K562 (cell line): ENCODE data around the gene EHD2. TPM values are rescaled to one million over a fixed set of nuclear protein-coding genes. Genes with fewer than 3 reads are reported as not detected.

Experiments
- ARID1B ChIP-seq: fragments of 450-650 bp; IDR thresholded peaks from 2 replicates; pipeline ENCODE4 v1.6.1; 2016; ENCODE audit warnings: antibody characterized with exemption, mild to moderate bottlenecking, inconsistent platforms
- CBFB ChIP-seq: sonication (generic); formaldehyde crosslinking; IDR thresholded peaks from 2 replicates; pipeline ENCODE4 v1.4.0; 2020; ENCODE audit warnings: mild to moderate bottlenecking, missing genetic modification reagents
- CHD4 ChIP-seq: fragments of 200-600 bp; sonication (generic); IDR thresholded peaks from 3 replicates; pipeline ENCODE4 v1.6.1; 2012; ENCODE audit warnings: low read depth, mild to moderate bottlenecking, mixed read lengths, low read length, inconsistent platforms; ENCODE audit not compliant: insufficient read depth, insufficient replicate concordance, poor library complexity, severe bottlenecking
- FOSL1 ChIP-seq: fragments of 200-800 bp; sonication (Bioruptor generic); conservative IDR thresholded peaks from 2 replicates; pipeline ENCODE4 v1.6.1; 2016; ENCODE audit warnings: missing genetic modification characterization, missing compliant biosample characterization
- FOXP1 ChIP-seq: sonication (generic); formaldehyde crosslinking; IDR thresholded peaks from 2 replicates; pipeline ENCODE4 v1.8.0; 2022; ENCODE audit warnings: mild to moderate bottlenecking, missing genetic modification reagents
- GABPB1 ChIP-seq: sonication (generic); formaldehyde crosslinking; IDR thresholded peaks from 2 replicates; pipeline ENCODE4 v1.8.0; 2022; ENCODE audit warnings: mild to moderate bottlenecking, missing genetic modification reagents
- HDGF ChIP-seq: fragments of 450-650 bp; IDR thresholded peaks from 2 replicates; pipeline ENCODE4 v1.6.1; 2016
- NFIC ChIP-seq: fragments of 450-650 bp; IDR thresholded peaks from 2 replicates; pipeline ENCODE4 v1.6.1; 2017; ENCODE audit warnings: mild to moderate bottlenecking, inconsistent platforms
- SRF ChIP-seq, 2 experiments: fragments of 250-450, 450-650 bp in 1 of 2; sonication (Bioruptor Pico) in 1 of 2; sonication (generic) in 1 of 2; formaldehyde crosslinking; IDR thresholded peaks; 2 replicates each; pipeline versions ENCODE4 v1.5.0 to v1.5.1; 2020 to 2022; ENCODE audit warnings: mild to moderate bottlenecking in 1 of 2, missing genetic modification reagents in 1 of 2
- STAG1 ChIP-seq: sonication (generic); formaldehyde crosslinking; IDR thresholded peaks from 2 replicates; pipeline ENCODE4 v1.5.0; 2020; ENCODE audit warnings: missing genetic modification reagents, borderline replicate concordance
- SUPT5H ChIP-seq: fragments of 450-650 bp; IDR thresholded peaks from 2 replicates; pipeline ENCODE4 v1.6.1; 2016
- TAF7 ChIP-seq: fragments of 450-650 bp; IDR thresholded peaks from 2 replicates; pipeline ENCODE4 v1.6.1; 2016; ENCODE audit warnings: missing genetic modification characterization, missing compliant biosample characterization
- TAF9B ChIP-seq: fragments of 450-650 bp; IDR thresholded peaks from 2 replicates; pipeline ENCODE4 v1.6.1; 2018; ENCODE audit warnings: mild to moderate bottlenecking; ENCODE audit not compliant: partially characterized antibody
- polyA plus RNA-seq, 8 experiments: library from polyadenylated mRNA; depleted of rRNA in 4 of 8; stranded (reverse) in 5 of 8; unstranded in 3 of 8; fragments of >200 nt; fragmentation: Nextera tagmentation in 2 of 8; fragmentation: Illumina TruSeq in 1 of 8; extraction: Ambion mirVana in 2 of 8; extraction: Trizol in 1 of 8; gene quantifications; 2 replicates each; pipeline versions ENCODE4 v1.2.1 to v1.2.3, GENCODE V29; 2011 to 2014; ENCODE audit warnings: inconsistent platforms in 1 of 8, missing spikeins in 1 of 8
- total RNA-seq, 7 experiments: library from RNA; depleted of rRNA in 6 of 7; stranded (reverse); fragments of >200 nt in 6 of 7; fragmentation: Illumina TruSeq in 2 of 7; extraction: Trizol in 2 of 7; gene quantifications; 2 replicates each; pipeline versions ENCODE4 v1.2.1 to v1.2.3, GENCODE V29; 2011 to 2021; ENCODE audit warnings: low replicate concordance in 1 of 7
- TF ChIP-seq, protein P1 (sequence below): sonication (generic); formaldehyde crosslinking; IDR thresholded peaks from 2 replicates; pipeline ENCODE4 v1.8.1; 2023; ENCODE audit warnings: missing genetic modification reagents, mild to moderate bottlenecking, borderline replicate concordance
- TF ChIP-seq, protein P2 (sequence below): IDR thresholded peaks from 3 replicates; pipeline ENCODE4 v1.6.1; 2011; ENCODE audit warnings: borderline replicate concordance, mild to moderate bottlenecking, moderate library complexity; ENCODE audit not compliant: insufficient read length; ENCODE audit errors: extremely low read depth
- TF ChIP-seq, protein P3 (sequence below): fragments of 250-450 bp; sonication (Bioruptor Pico); IDR thresholded peaks from 2 replicates; pipeline ENCODE4 v1.5.0; 2020; ENCODE audit warnings: mild to moderate bottlenecking, borderline replicate concordance

The EHD2 gene
- total and polyA plus RNA-seq, 9 of the 15 experiments (the other 6 are each of a cell fraction or from before 2014, with no cell fraction given), result 1.7 to 32.2 (median 3.0) TPM

DNA sequence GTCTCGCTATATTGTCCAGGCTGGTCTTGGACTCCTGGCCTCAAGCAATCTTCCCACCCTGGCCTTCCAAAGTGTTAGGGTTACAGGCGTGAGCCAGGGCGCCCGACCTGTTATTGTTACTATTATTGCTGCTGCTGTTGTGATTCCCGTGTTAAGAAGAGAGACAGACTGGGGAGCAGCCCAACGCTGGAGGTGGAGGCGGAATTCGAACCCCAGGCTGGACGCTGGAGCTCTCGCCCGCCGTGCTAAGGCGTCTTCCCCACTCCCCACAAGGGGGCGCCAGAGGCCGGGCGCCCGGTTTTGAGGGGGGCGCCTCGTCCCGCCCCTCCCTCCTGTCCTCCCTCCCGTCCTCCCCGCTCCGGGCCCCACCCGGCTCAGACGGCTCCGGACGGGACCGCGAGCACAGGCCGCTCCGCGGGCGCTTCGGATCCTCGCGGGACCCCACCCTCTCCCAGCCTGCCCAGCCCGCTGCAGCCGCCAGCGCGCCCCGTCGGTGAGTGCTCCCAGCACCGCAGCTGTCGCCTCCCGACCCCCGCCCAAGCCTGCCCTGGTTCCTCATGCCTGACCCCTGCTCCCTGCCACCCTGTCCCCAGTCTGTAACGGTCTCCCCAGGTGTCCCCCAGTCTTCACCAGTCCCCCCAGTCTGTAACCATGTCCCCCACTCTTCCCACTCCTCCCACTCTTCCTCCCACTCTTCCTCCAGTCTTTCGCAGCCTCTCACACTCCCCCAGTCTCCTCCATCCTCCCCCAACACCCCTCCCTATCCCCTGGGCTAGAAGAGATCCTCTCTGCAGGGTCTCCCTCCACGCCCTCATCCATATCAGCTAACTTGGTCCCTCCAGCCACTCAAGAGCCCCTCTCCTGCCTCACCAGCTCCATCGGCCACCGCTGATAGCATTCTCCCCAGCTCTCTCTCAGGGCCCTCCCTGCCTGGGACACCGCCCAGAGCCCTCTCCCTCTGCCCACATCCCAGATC, at the start of gene EHD2 (continued):
- TF ChIP-seq, protein P1, sequence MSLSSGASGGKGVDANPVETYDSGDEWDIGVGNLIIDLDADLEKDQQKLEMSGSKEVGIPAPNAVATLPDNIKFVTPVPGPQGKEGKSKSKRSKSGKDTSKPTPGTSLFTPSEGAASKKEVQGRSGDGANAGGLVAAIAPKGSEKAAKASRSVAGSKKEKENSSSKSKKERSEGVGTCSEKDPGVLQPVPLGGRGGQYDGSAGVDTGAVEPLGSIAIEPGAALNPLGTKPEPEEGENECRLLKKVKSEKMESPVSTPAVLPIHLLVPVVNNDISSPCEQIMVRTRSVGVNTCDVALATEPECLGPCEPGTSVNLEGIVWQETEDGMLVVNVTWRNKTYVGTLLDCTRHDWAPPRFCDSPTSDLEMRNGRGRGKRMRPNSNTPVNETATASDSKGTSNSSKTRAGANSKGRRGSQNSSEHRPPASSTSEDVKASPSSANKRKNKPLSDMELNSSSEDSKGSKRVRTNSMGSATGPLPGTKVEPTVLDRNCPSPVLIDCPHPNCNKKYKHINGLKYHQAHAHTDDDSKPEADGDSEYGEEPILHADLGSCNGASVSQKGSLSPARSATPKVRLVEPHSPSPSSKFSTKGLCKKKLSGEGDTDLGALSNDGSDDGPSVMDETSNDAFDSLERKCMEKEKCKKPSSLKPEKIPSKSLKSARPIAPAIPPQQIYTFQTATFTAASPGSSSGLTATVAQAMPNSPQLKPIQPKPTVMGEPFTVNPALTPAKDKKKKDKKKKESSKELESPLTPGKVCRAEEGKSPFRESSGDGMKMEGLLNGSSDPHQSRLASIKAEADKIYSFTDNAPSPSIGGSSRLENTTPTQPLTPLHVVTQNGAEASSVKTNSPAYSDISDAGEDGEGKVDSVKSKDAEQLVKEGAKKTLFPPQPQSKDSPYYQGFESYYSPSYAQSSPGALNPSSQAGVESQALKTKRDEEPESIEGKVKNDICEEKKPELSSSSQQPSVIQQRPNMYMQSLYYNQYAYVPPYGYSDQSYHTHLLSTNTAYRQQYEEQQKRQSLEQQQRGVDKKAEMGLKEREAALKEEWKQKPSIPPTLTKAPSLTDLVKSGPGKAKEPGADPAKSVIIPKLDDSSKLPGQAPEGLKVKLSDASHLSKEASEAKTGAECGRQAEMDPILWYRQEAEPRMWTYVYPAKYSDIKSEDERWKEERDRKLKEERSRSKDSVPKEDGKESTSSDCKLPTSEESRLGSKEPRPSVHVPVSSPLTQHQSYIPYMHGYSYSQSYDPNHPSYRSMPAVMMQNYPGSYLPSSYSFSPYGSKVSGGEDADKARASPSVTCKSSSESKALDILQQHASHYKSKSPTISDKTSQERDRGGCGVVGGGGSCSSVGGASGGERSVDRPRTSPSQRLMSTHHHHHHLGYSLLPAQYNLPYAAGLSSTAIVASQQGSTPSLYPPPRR (CRISPR knock-in tag), result no peak
- peak; percentile 30; the same call in 1 of the 2 replicates for TF ChIP-seq FOXP1 (CRISPR knock-in tag)
- TF ChIP-seq NFIC, result peak; percentile 50; the same call in 1 of the 2 replicates
- TF ChIP-seq, protein P2, sequence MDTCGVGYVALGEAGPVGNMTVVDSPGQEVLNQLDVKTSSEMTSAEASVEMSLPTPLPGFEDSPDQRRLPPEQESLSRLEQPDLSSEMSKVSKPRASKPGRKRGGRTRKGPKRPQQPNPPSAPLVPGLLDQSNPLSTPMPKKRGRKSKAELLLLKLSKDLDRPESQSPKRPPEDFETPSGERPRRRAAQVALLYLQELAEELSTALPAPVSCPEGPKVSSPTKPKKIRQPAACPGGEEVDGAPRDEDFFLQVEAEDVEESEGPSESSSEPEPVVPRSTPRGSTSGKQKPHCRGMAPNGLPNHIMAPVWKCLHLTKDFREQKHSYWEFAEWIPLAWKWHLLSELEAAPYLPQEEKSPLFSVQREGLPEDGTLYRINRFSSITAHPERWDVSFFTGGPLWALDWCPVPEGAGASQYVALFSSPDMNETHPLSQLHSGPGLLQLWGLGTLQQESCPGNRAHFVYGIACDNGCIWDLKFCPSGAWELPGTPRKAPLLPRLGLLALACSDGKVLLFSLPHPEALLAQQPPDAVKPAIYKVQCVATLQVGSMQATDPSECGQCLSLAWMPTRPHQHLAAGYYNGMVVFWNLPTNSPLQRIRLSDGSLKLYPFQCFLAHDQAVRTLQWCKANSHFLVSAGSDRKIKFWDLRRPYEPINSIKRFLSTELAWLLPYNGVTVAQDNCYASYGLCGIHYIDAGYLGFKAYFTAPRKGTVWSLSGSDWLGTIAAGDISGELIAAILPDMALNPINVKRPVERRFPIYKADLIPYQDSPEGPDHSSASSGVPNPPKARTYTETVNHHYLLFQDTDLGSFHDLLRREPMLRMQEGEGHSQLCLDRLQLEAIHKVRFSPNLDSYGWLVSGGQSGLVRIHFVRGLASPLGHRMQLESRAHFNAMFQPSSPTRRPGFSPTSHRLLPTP, result peak; percentile 77
- peak; percentile 81; the same call in 1 of the 2 replicates for TF ChIP-seq HDGF
- 0 out of 2 replicates have a peak, but pooled peaks have one; percentile 47 for TF ChIP-seq GABPB1
- no peak for TF ChIP-seq TAF7
- peak; percentile 25 for TF ChIP-seq CHD4
- TF ChIP-seq SRF (CRISPR knock-in tag; IDR thresholded peaks at IDR 0.05), result no peak
- peak; percentile 65; the same call in 1 of the 2 replicates for TF ChIP-seq SUPT5H
- TF ChIP-seq TAF9B, result no peak
- TF ChIP-seq CBFB (CRISPR knock-in tag), result no peak
- TF ChIP-seq, protein P3, sequence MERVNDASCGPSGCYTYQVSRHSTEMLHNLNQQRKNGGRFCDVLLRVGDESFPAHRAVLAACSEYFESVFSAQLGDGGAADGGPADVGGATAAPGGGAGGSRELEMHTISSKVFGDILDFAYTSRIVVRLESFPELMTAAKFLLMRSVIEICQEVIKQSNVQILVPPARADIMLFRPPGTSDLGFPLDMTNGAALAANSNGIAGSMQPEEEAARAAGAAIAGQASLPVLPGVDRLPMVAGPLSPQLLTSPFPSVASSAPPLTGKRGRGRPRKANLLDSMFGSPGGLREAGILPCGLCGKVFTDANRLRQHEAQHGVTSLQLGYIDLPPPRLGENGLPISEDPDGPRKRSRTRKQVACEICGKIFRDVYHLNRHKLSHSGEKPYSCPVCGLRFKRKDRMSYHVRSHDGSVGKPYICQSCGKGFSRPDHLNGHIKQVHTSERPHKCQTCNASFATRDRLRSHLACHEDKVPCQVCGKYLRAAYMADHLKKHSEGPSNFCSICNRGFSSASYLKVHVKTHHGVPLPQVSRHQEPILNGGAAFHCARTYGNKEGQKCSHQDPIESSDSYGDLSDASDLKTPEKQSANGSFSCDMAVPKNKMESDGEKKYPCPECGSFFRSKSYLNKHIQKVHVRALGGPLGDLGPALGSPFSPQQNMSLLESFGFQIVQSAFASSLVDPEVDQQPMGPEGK (CRISPR knock-in tag), result no peak
- peak; percentile 65; the same call in 1 of the 2 replicates for TF ChIP-seq STAG1
- peak; percentile 41; the same call in 1 of the 2 replicates for TF ChIP-seq FOSL1 (tag)
- TF ChIP-seq ARID1B, result peak; percentile 52; the same call in 1 of the 2 replicates
